GM12864 (cell line): ENCODE data around the gene CLDN18.

Experiments
- DNase-seq: peaks from one replicate; pipeline ENCODE4 v3.0.0-alpha.2; 2011; ENCODE audit warnings: low read depth
- H3K4me3 ChIP-seq: 2 replicates; pipeline ENCODE4 v1.5.1; 2011; ENCODE audit warnings: mild to moderate bottlenecking, low read depth, low read length, control low read depth
- CTCF ChIP-seq: IDR thresholded peaks from 2 replicates; pipeline ENCODE4 v1.5.1; 2011; ENCODE audit warnings: low read depth, mild to moderate bottlenecking, moderate library complexity, low read length, control low read depth, inconsistent platforms; ENCODE audit errors: missing control alignments

CLDN18 gene

GRCh38 chr3:138078901-138079344, 69.0 kb downstream of the CLDN18 start:
- H3K4me3 ChIP-seq: no peak overlapping the region
- no peak for DNase-seq
- TF ChIP-seq CTCF: no peak

GRCh38 chr3:138079901-138080300, 69.9 kb downstream of the CLDN18 start:
- no peak for TF ChIP-seq CTCF
- no peak overlapping the region for H3K4me3 ChIP-seq
- no peak for DNase-seq

GRCh38 chr3:138081371-138082084, 71.6 kb downstream of the CLDN18 start:
- TF ChIP-seq CTCF: no peak

GRCh38 chr3:138082085-138082991, 72.4 kb downstream of the CLDN18 start:
- no peak for TF ChIP-seq CTCF
- peak; percentile 30 for DNase-seq
- no peak overlapping the region for H3K4me3 ChIP-seq

More at GRCh38 chr3:138081371-138082084, 71.6 kb downstream of the CLDN18 start:
- DNase-seq: no peak
- no peak overlapping the region for H3K4me3 ChIP-seq

GRCh38 chr3:138082992-138083386, 73.0 kb downstream of the CLDN18 start:
- no peak overlapping the region for H3K4me3 ChIP-seq
- no peak for DNase-seq
- no peak for TF ChIP-seq CTCF
